Sigmoid colon (tissue), 7 donors: ENCODE measurements around the gene YTHDC2. TPM values are rescaled to one million over a fixed set of nuclear protein-coding genes. Genes with fewer than 3 reads are reported as not detected.

Experiments
- DNase-seq: peaks from one replicate; pipeline ENCODE4 v3.0.0-alpha.2; 2019
- H3K27ac ChIP-seq, 4 donors: fragments of 200-600 bp; sonication (generic); one replicate each; pipeline ENCODE4 v1.5.1; 2016 to 2019; ENCODE audit warnings: mild to moderate bottlenecking in 1 of 4
- H3K27me3 ChIP-seq, 3 donors: fragments of 200-600 bp; sonication (generic); one replicate each; pipeline ENCODE4 v1.5.1; 2019; ENCODE audit warnings: mild to moderate bottlenecking in 1 of 3
- H3K36me3 ChIP-seq, 4 donors: fragments of 200-600 bp; sonication (generic); one replicate each; pipeline ENCODE4 v1.5.1; 2016 to 2019
- H3K4me1 ChIP-seq, 4 donors: fragments of 200-600 bp; sonication (generic); one replicate each; pipeline ENCODE4 v1.5.1; 2017 to 2019
- H3K4me3 ChIP-seq, 4 donors: fragments of 200-600 bp; sonication (generic); one replicate each; pipeline ENCODE4 v1.5.1; 2017 to 2019; ENCODE audit warnings: mild to moderate bottlenecking in 2 of 4, moderate library complexity in 1 of 4
- H3K9me3 ChIP-seq, 4 donors: fragments of 200-600 bp in 3 of 4; sonication (generic) in 3 of 4; one replicate each; pipeline versions ENCODE4 v1.5.1 to v1.6.1; 2013 to 2019
- EP300 ChIP-seq, 4 donors: sonication (generic); formaldehyde crosslinking; IDR thresholded peaks; one replicate each; pipeline ENCODE4 v1.6.1; 2017; ENCODE audit warnings: antibody characterized with exemption in 4 of 4
- POLR2A ChIP-seq, 2 donors: fragments of 450-650 bp; IDR thresholded peaks; one replicate each; pipeline ENCODE4 v1.6.1; 2016; ENCODE audit warnings: antibody characterized with exemption in 2 of 2, mild to moderate bottlenecking in 2 of 2, moderate library complexity in 2 of 2
- POLR2AphosphoS5 ChIP-seq, 4 donors: sonication (generic); formaldehyde crosslinking; IDR thresholded peaks; one replicate each; pipeline ENCODE4 v1.6.1; 2017; ENCODE audit warnings: antibody characterized with exemption in 4 of 4
- WGBS, 2 donors: extraction: QIAGEN DNeasy Blood & Tissue Kit; methylation state at CpG; one replicate each; pipeline ENCODE4 v1.1.7; 2013; 5-methylcytosine and 5-hydroxymethylcytosine counted together
- intact Hi-C: fragments of 100-400 bp; cut with DNase I; formaldehyde crosslinking; loops from one replicate; pipeline ENCODE4 v1.15.1; 2023
- polyA plus RNA-seq, 3 donors: library from polyadenylated mRNA; stranded (reverse); fragments of 200-250 nt; gene quantifications; one replicate each; pipeline ENCODE4 v1.2.3, GENCODE V29; 2013
- total RNA-seq, 4 donors: library from RNA; depleted of rRNA; stranded (reverse); fragments of >200 nt; gene quantifications; one replicate each; pipeline ENCODE4 v1.1.0, GENCODE V29; 2016
- TF ChIP-seq, protein P1 (sequence below), 4 experiments: fragments of 450-650 bp in 3 of 4; fragments of 200-600 bp in 1 of 4; IDR thresholded peaks; one replicate each; pipeline ENCODE4 v1.5.1; 2016 to 2019; ENCODE audit warnings: antibody characterized with exemption in 4 of 4, mild to moderate bottlenecking in 3 of 4, moderate library complexity in 2 of 4
- donor health status: healthy with polysubstance abuse.
- donor health status: Bipolar disorder and iron deficiency.
- donor health status: healthy.

Gene YTHDC2
- total and polyA plus RNA-seq, 7 donors, result 4.9 to 21.9 (median 15.6) TPM

DNA sequence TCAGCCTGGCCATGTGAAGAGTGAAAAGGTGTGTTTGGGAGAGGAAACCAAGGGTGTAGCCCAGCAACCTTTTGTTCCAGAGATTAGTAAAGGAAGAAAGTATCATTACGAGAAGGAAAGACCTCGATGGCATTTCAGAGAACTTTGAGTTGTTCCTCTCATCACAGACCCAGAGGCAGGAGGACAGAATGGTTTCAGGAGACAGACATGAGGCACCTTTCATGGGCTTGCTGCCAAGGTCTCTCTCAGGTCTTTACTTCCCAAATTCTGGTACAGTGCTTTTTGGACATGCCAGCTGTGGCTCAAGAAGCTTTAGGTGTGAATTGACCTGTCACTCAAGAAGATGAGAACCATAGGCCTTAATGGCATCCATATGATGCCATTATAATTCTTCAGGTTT, 22.5 kb upstream of the YTHDC2 start:
- no peak overlapping the region for H3K27ac ChIP-seq
- 89 to 93% methylated on average over 2 of the region's 2 CpGs for WGBS, 2 donors
- no peaks in the 10 kb centered on the region for H3K36me3 ChIP-seq
- intact Hi-C loops, result no loop called here
- H3K4me1 ChIP-seq, result peaks cover 0 to 22% (median 10%) of the 10 kb centered on the region in 4 donors
- H3K27me3 ChIP-seq, result no peaks in the 10 kb centered on the region
- TF ChIP-seq POLR2A (IDR thresholded peaks at IDR 0.05), result no peak
- no peak for TF ChIP-seq POLR2AphosphoS5 (IDR thresholded peaks at IDR 0.05)
- TF ChIP-seq EP300 (IDR thresholded peaks at IDR 0.05), result no peak
- TF ChIP-seq, protein P1, sequence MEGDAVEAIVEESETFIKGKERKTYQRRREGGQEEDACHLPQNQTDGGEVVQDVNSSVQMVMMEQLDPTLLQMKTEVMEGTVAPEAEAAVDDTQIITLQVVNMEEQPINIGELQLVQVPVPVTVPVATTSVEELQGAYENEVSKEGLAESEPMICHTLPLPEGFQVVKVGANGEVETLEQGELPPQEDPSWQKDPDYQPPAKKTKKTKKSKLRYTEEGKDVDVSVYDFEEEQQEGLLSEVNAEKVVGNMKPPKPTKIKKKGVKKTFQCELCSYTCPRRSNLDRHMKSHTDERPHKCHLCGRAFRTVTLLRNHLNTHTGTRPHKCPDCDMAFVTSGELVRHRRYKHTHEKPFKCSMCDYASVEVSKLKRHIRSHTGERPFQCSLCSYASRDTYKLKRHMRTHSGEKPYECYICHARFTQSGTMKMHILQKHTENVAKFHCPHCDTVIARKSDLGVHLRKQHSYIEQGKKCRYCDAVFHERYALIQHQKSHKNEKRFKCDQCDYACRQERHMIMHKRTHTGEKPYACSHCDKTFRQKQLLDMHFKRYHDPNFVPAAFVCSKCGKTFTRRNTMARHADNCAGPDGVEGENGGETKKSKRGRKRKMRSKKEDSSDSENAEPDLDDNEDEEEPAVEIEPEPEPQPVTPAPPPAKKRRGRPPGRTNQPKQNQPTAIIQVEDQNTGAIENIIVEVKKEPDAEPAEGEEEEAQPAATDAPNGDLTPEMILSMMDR (IDR thresholded peaks at IDR 0.05), result no peak
- peaks cover 0 to 11% (median 3%) of the 10 kb centered on the region in 4 donors for H3K9me3 ChIP-seq
- no peak for DNase-seq
- no peak overlapping the region for H3K4me3 ChIP-seq

DNA sequence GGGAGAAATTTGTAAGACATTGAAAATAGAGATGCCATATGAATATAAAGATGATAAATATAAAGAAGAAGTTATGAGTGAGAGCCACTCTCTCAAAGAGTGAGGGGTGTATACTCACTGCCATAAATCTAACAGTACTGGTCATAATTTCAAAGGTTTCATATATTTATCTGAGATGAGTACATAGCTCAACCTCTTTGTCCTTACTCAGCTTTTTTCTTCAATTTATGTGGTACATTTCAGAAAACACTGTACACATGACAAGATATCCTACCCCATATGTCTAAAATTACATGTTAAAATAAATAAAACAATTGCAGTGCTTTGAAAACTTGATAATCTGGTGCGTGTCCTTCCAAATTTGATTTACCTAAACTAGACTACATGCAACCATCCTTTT, 20.0 kb upstream of the YTHDC2 start:
- intact Hi-C loops, result no loop called here
- WGBS, 2 donors, result 87 to 90% methylated on average over 1 of the region's 1 CpG

DNA sequence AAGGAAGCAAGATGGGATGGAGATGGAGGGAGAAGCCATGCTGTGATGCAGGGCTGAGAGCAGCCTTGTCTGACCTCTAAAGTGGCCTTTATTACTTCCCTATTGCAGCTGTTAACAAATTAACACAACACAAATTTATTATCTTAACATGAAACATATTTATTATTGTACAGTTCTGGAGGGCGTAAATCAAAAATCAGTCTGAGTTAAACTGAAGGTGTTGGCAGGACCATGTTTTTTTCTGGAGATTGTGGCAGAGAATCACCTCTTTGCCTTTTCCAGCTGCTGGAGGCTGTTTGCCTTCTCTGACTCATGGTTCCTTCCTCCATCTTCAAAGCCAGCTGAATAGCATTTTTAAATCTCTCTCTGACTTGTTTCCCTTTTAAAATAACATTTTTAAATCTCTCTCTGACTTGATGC, 18.1 kb upstream of the YTHDC2 start:
- TF ChIP-seq, protein P1 (IDR thresholded peaks at IDR 0.05), result no peak
- no peak for TF ChIP-seq EP300 (IDR thresholded peaks at IDR 0.05)
- TF ChIP-seq POLR2A (IDR thresholded peaks at IDR 0.05), result no peak
- TF ChIP-seq POLR2AphosphoS5 (IDR thresholded peaks at IDR 0.05), result no peak
- no peak overlapping the region for H3K27ac ChIP-seq
- WGBS, 2 donors, result 22 to 69% methylated on average over 1 of the region's 1 CpG
- no peak for DNase-seq
- H3K9me3 ChIP-seq, result peaks cover 0 to 8% (median 2%) of the 10 kb centered on the region in 4 donors
- intact Hi-C loops, result no loop called here
- H3K4me3 ChIP-seq, result no peak overlapping the region
- H3K27me3 ChIP-seq, result no peaks in the 10 kb centered on the region
- no peaks in the 10 kb centered on the region for H3K36me3 ChIP-seq
- H3K4me1 ChIP-seq, result no peaks in the 10 kb centered on the region

More for the DNA sequence above, 20.0 kb upstream of the YTHDC2 start:
- Histone ChIP-seq H3K27me3 (no peaks in the 10 kb centered on the region), H3K4me3 (no peak overlapping the region), H3K36me3 (no peaks in the 10 kb centered on the region), H3K9me3 (peaks cover 0 to 11% (median 3%) of the 10 kb centered on the region in 4 donors), H3K27ac (no peak overlapping the region), H3K4me1 (peaks cover 0 to 10% (median 6%) of the 10 kb centered on the region in 4 donors)
- no peak for DNase-seq
- TF ChIP-seq POLR2A (IDR thresholded peaks at IDR 0.05), result no peak
- TF ChIP-seq, protein P1 (IDR thresholded peaks at IDR 0.05), result no peak
- no peak for TF ChIP-seq EP300 (IDR thresholded peaks at IDR 0.05)

DNA sequence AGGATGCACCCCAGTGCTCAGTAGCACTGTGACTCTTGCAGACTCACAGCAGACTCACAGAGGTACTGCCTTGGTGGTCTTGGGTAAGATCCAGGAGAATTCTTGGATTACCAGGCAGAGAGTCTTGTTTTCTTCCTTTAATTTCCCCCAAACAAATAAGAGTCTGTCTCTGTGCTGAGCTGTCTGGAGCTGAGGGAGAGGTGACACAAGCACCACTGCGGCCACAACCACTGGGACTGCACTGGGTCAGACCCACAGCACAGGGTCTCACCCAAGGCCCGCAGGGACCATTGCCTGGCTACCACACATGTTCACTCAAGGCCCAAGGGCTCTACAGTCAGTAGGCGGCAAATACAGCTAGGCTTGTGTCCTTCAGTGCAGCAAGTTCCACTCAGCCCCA, 11.4 kb upstream of the YTHDC2 start:
- no peak for TF ChIP-seq POLR2AphosphoS5 (IDR thresholded peaks at IDR 0.05)
- TF ChIP-seq POLR2A (IDR thresholded peaks at IDR 0.05), result no peak
- TF ChIP-seq, protein P1 (IDR thresholded peaks at IDR 0.05), result no peak
- TF ChIP-seq EP300 (IDR thresholded peaks at IDR 0.05), result no peak
- WGBS, 2 donors, result 96 to 98% methylated on average over 3 of the region's 3 CpGs
- Histone ChIP-seq H3K4me1 (no peaks in the 10 kb centered on the region), H3K27me3 (no peaks in the 10 kb centered on the region), H3K4me3 (no peak overlapping the region), H3K9me3 (peaks cover 0 to 1% (median 0%) of the 10 kb centered on the region in 4 donors), H3K36me3 (no peaks in the 10 kb centered on the region), H3K27ac (no peak overlapping the region)
- no peak for DNase-seq
- intact Hi-C loops, result no loop called here

DNA sequence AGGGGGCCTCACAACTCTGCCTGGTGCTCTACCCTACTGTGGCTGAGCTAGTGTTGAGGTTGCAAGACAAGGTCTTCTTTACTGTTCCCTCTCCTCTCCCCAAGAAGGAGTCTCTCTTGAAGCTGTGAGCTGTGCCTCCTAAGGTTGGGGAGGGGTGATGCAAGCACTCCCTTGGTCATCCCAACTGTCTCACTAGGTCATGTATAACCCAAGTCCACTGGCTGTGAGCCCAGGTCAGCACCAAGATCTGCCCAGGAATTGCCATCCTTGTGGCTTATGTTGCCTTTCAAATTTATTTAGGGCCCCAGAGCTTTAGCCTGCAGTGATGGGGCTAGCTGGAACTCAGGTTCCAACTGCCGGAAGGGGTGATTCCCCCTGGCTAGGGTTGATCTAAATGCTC, 10.3 kb upstream of the YTHDC2 start:
- 95 to 98% methylated on average over 1 of the region's 1 CpG for WGBS, 2 donors
- Histone ChIP-seq H3K4me1 (no peaks in the 10 kb centered on the region), H3K4me3 (no peak overlapping the region), H3K36me3 (no peaks in the 10 kb centered on the region), H3K27me3 (no peaks in the 10 kb centered on the region), H3K9me3 (peaks cover 0 to 1% (median 0%) of the 10 kb centered on the region in 4 donors), H3K27ac (no peak overlapping the region)
- no peak for DNase-seq
- intact Hi-C loops, result no loop called here
- TF ChIP-seq EP300 (IDR thresholded peaks at IDR 0.05) (no peak), POLR2AphosphoS5 (IDR thresholded peaks at IDR 0.05) (no peak), POLR2A (IDR thresholded peaks at IDR 0.05) (no peak)
- TF ChIP-seq, protein P1 (IDR thresholded peaks at IDR 0.05), result no peak
